Lower leg skin (tissue), 4 donors: ENCODE measurements around the gene ACTG2. TPM values are rescaled to one million over a fixed set of nuclear protein-coding genes. Genes with fewer than 3 reads are reported as not detected.

Experiments
- DNase-seq, 2 donors: peaks; one replicate each; pipeline ENCODE4 v3.0.0-alpha.2; 2019; ENCODE audit warnings: low spot score in 2 of 2
- H3K4me3 ChIP-seq: fragments of 200-600 bp; sonication (generic); 2 replicates; pipeline ENCODE4 v1.5.1; 2017; ENCODE audit warnings: mild to moderate bottlenecking, low read depth; ENCODE audit not compliant: poor library complexity, severe bottlenecking
- CTCF ChIP-seq, 3 donors: fragments of 450-650 bp; IDR thresholded peaks; one replicate each; pipeline ENCODE4 v1.5.1; 2016; ENCODE audit warnings: antibody characterized with exemption in 3 of 3, mild to moderate bottlenecking in 3 of 3, moderate library complexity in 2 of 3
- POLR2A ChIP-seq, 2 donors: fragments of 450-650 bp; IDR thresholded peaks; one replicate each; pipeline ENCODE4 v1.6.1; 2016 to 2017; ENCODE audit warnings: antibody characterized with exemption in 2 of 2, mild to moderate bottlenecking in 1 of 2, moderate library complexity in 1 of 2
- WGBS, 2 donors: methylation state at CpG; one replicate each; pipeline ENCODE4 v1.1.5; 2018; 5-methylcytosine and 5-hydroxymethylcytosine counted together
- intact Hi-C: fragments of 100-400 bp; cut with DNase I; formaldehyde crosslinking; loops from one replicate; pipeline ENCODE4 v1.15.0; 2023; ENCODE audit warnings: low total_unique reads
- total RNA-seq, 4 donors: library from RNA; depleted of rRNA; stranded (reverse); fragments of >200 nt; gene quantifications; one replicate each; pipeline ENCODE4 v1.1.0, GENCODE V29; 2016

Gene ACTG2
- total RNA-seq, 4 donors from 2014 or later: 4.9 to 75.4 (median 9.4) TPM

DNA sequence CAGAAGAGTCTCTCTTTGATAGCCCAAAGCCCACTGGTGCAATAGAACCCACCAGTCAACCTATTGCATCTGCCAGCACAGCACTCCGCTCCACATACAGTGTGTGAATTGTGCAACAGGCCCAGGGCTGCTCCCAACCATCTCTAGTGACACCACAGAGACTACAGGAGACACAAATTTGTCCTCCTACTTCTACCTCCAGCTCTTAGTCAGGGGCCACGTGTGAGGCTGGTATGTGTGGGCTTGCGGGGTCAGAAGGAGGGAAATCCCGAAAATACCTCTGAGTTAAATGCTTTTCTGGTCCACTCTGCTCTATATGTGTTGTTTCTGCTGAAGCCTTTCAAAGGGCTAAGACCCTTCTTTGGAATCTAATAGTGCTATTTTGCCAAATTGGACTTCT lies 51.9 kb downstream of the ACTG2 start:
- no peak overlapping the region for H3K4me3 ChIP-seq
- WGBS, 2 donors: 91 to 93% methylated on average over 4 of the region's 4 CpGs
- intact Hi-C loops: no loop called here
- no peak for TF ChIP-seq POLR2A (IDR thresholded peaks at IDR 0.05)
- TF ChIP-seq CTCF (IDR thresholded peaks at IDR 0.05): no peak
- DNase-seq: no peak

DNA sequence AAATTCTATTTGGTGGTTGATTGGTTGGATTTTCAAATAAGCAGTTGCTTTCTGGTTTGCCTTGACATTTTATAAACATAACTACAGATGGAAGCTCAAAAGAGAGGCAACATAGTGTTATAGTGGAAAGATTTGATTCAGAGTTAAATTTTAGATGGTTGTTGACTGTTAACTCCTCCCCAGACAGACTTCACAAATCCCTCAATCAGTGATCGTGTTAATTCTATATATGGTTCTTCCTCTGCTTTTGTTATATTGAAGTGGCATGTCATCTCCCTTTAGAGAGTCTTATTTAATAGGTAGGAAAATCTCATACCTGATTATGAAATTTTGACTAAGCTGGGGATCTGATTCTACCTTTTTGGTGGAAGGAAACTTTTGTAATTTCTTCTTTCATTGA lies 53.4 kb downstream of the ACTG2 start:
- TF ChIP-seq CTCF (IDR thresholded peaks at IDR 0.05) (no peak), POLR2A (IDR thresholded peaks at IDR 0.05) (no peak)

DNA sequence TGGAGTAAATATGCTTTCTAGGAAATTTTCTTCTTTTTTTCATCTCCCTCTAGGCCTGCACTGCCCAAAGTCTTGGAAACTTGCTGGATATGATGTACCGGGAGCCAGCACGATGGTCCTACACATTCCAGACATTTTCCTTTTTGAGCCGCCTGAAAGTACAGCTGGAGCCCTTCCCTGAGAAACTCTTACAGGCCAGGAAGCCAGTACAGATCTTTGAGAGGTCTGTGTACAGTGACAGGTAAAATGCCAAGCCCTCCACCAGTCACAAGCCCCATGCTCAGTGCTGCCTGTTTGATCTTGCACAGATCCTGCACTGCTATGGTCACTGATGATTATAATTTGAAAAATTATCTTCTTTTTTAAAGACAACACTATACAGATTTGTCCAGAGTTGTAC lies 53.9 kb downstream of the ACTG2 start:
- no peak for DNase-seq
- TF ChIP-seq POLR2A (IDR thresholded peaks at IDR 0.05): no peak
- no peak for TF ChIP-seq CTCF (IDR thresholded peaks at IDR 0.05)
- WGBS, 2 donors: 86% methylated on average over 3 of the region's 3 CpGs
- intact Hi-C loops: no loop called here
- no peak overlapping the region for H3K4me3 ChIP-seq

More for the DNA sequence above, 53.4 kb downstream of the ACTG2 start:
- intact Hi-C loops: no loop called here
- no peak for DNase-seq
- no peak overlapping the region for H3K4me3 ChIP-seq
- 81 to 94% methylated on average over 1 of the region's 1 CpG for WGBS, 2 donors

GRCh38 chr2:73947412-73948018 lies 54.7 kb downstream of the ACTG2 start:
- no peak for DNase-seq
- no peak overlapping the region for H3K4me3 ChIP-seq
- TF ChIP-seq POLR2A (IDR thresholded peaks at IDR 0.05): no peak
- TF ChIP-seq CTCF (IDR thresholded peaks at IDR 0.05): no peak
- intact Hi-C loops: no loop called here
- 88 to 95% methylated on average over 5 of the region's 5 CpGs for WGBS, 2 donors

DNA sequence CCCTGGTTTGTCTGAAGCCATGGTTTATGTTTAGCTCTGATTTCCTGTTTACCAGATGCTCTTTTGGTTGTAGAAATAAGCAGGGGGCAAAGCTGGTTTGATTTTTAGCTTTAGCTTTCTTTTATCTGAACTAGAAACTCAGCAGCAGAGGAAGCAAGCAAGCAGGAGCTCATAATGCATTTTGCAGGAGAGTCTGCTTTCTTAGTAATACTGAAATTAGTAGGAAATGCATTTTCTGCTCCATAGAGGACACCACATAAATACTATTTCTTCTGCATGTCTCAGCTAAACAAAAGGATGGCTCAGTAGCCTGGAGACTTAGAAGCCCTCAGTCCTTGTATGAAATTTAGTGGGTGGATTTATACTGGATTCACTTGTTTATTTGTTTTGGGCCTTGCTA lies 57.0 kb downstream of the ACTG2 start:
- no peak overlapping the region for H3K4me3 ChIP-seq
- DNase-seq: no peak
- intact Hi-C loops: no loop called here
- TF ChIP-seq POLR2A (IDR thresholded peaks at IDR 0.05): no peak
- TF ChIP-seq CTCF (IDR thresholded peaks at IDR 0.05): no peak
